NK-92 treated with Interleukin-12 subunit alpha and Interleukin-12 subunit beta, amount 100 ng/mL, for 24 hours (cell line): ENCODE results near the gene MGAM2.
"Not testable (repeated sequence)": the region's sequence is repeated elsewhere in the genome, so short reads cannot be mapped to it uniquely, and the experiment has no call there.

Source experiments
- DNase-seq: peaks from one replicate; lab custom pipeline; 2025; lab: John Stamatoyannopoulos, UW

Gene MGAM2

GRCh38 chr7:142111499-142111898 lies at the start of gene MGAM2:
TSS of gene MGAM2 (plus strand) at chr7:142111718. CDS start at chr7:142116874, 5,156 bp downstream.
- no peak for DNase-seq

GRCh38 chr7:142063551-142064442 lies 47.7 kb upstream of the MGAM2 start:
- no peak for DNase-seq

GRCh38 chr7:142066536-142066935 lies 45.0 kb upstream of the MGAM2 start:
- no peak for DNase-seq

GRCh38 chr7:142077762-142078161 lies 33.8 kb upstream of the MGAM2 start:
- DNase-seq, result no peak

GRCh38 chr7:142083605-142084004 lies 27.9 kb upstream of the MGAM2 start:
- DNase-seq, result no peak

GRCh38 chr7:142085428-142085827 lies 26.1 kb upstream of the MGAM2 start:
- DNase-seq, result no peak

GRCh38 chr7:142088022-142088714 lies 23.4 kb upstream of the MGAM2 start:
- DNase-seq, result no peak

GRCh38 chr7:142089035-142089434 lies 22.5 kb upstream of the MGAM2 start:
- DNase-seq, result no peak

GRCh38 chr7:142091961-142092360 lies 19.6 kb upstream of the MGAM2 start:
- DNase-seq, result no peak

- no peak for DNase-seq
These were observed 16.7 kb upstream of the MGAM2 start for GRCh38 chr7:142094861-142095260.

GRCh38 chr7:142097571-142097970 lies 13.9 kb upstream of the MGAM2 start:
- peak; percentile 27 for DNase-seq

GRCh38 chr7:142098004-142098403 lies 13.5 kb upstream of the MGAM2 start:
- DNase-seq, result no peak

GRCh38 chr7:142099347-142099746 lies 12.2 kb upstream of the MGAM2 start:
- peak; percentile 30 for DNase-seq

GRCh38 chr7:142100634-142101033 lies 10.9 kb upstream of the MGAM2 start:
- no peak for DNase-seq

GRCh38 chr7:142101794-142102193 lies 9.7 kb upstream of the MGAM2 start:
- DNase-seq, result not testable (repeated sequence)

- DNase-seq, result peak; percentile 34
These were observed 6.7 kb upstream of the MGAM2 start for GRCh38 chr7:142104550-142105527.

GRCh38 chr7:142108728-142109505 lies 2.6 kb upstream of the MGAM2 start:
- no peak for DNase-seq

GRCh38 chr7:142110098-142110497 lies 1.4 kb upstream of the MGAM2 start:
- no peak for DNase-seq

- no peak for DNase-seq
These were observed 880 bp upstream of the MGAM2 start for GRCh38 chr7:142110638-142111037.

GRCh38 chr7:142112086-142112485 lies 568 bp downstream of the MGAM2 start:
- DNase-seq, result no peak

- DNase-seq, result no peak
These were observed 2.7 kb downstream of the MGAM2 start for GRCh38 chr7:142114207-142114606.
